Measurements from ENCODE around the gene CRISPLD2. TPM values are rescaled to one million over a fixed set of nuclear protein-coding genes. Genes with fewer than 3 reads are reported as not detected.
A peak's percentile ranks its signal among the peaks of the same experiment; 100 is the strongest.

CRISPLD2 gene
- total and polyA plus RNA-seq, 10 donors, result 7.9 to 271 (median 75.5) TPM

GRCh38 chr16:84919269-84919668, 99.5 kb downstream of the CRISPLD2 start:
- no peak for DNase-seq
- TF ChIP-seq POLR2A (IDR thresholded peaks at IDR 0.05) (no peak), POLR2AphosphoS5 (IDR thresholded peaks at IDR 0.05) (no peak), CTCF (IDR thresholded peaks at IDR 0.05 in 8 of 11, conservative IDR thresholded peaks at IDR 0.05 in 3 of 11) (no peak)
- peaks cover 0 to 40% (median 12%) of the 10 kb centered on the region in 6 donors for H3K4me1 ChIP-seq

GRCh38 chr16:84919708-84920107, 99.9 kb downstream of the CRISPLD2 start:
- Histone ChIP-seq H3K4me3 (no peak overlapping the region), H3K27ac (peak overlapping the region in 1 of 8 donors; percentile 2), H3K4me1 (peaks cover under 1 to 40% (median 12%) of the 10 kb centered on the region in 6 donors), H3K27me3 (replicated peaks in 1 of 7) (peaks cover 0 to 35% (median 0%) of the 10 kb centered on the region in 7 donors), H3K36me3 (no peaks in the 10 kb centered on the region), H3K9me3 (no peaks in the 10 kb centered on the region)
- TF ChIP-seq CTCF (IDR thresholded peaks at IDR 0.05 in 8 of 11, conservative IDR thresholded peaks at IDR 0.05 in 3 of 11) (no peak), POLR2AphosphoS5 (IDR thresholded peaks at IDR 0.05) (no peak), POLR2A (IDR thresholded peaks at IDR 0.05) (no peak)
- WGBS, 5 donors, result 67 to 71% (median 70%) methylated on average over 13 of the region's 13 CpGs
- no peak for DNase-seq
- intact Hi-C loops (cut with DNase I; ENCODE audit: low total_unique reads), result no loop called here

More at GRCh38 chr16:84919269-84919668, 99.5 kb downstream of the CRISPLD2 start:
- no peak overlapping the region for H3K4me3 ChIP-seq
- no peaks in the 10 kb centered on the region for H3K9me3 ChIP-seq
- intact Hi-C loops (cut with DNase I; ENCODE audit: low total_unique reads), result no loop called here
- H3K36me3 ChIP-seq, result no peaks in the 10 kb centered on the region
- peaks cover 0 to 39% (median 0%) of the 10 kb centered on the region in 7 donors for H3K27me3 ChIP-seq (replicated peaks in 1 of 7)
- no peak overlapping the region for H3K27ac ChIP-seq
- 60 to 81% (median 74%) methylated on average over 7 of the region's 7 CpGs for WGBS, 5 donors

- 90 to 98% (median 96%) methylated on average over 8 of the region's 8 CpGs for WGBS, 5 donors
- no peaks in the 10 kb centered on the region for H3K9me3 ChIP-seq
- peak; percentile 51 for DNase-seq
- H3K4me1 ChIP-seq, result peaks cover 0 to 40% (median 18%) of the 10 kb centered on the region in 6 donors
- H3K27ac ChIP-seq, result no peak overlapping the region
- intact Hi-C loops (cut with DNase I; ENCODE audit: low total_unique reads), result no loop called here
- peaks cover 0 to 33% (median 0%) of the 10 kb centered on the region in 7 donors for H3K27me3 ChIP-seq (replicated peaks in 1 of 7)
- no peaks in the 10 kb centered on the region for H3K36me3 ChIP-seq
- no peak for TF ChIP-seq CTCF (IDR thresholded peaks at IDR 0.05 in 8 of 11, conservative IDR thresholded peaks at IDR 0.05 in 3 of 11)
- TF ChIP-seq POLR2A (IDR thresholded peaks at IDR 0.05), result no peak
- no peak for TF ChIP-seq POLR2AphosphoS5 (IDR thresholded peaks at IDR 0.05)
- no peak overlapping the region for H3K4me3 ChIP-seq
Measured at GRCh38 chr16:84920333-84920732, 100.5 kb downstream of the CRISPLD2 start.

GRCh38 chr16:84922351-84923120, 102.8 kb downstream of the CRISPLD2 start:
- 58 to 62% (median 60%) methylated on average over 14 to 19 of the region's 19 CpGs for WGBS, 5 donors

More at GRCh38 chr16:84922351-84923120, 102.8 kb downstream of the CRISPLD2 start:
- peak overlapping the region; percentile 0 to 75 (median 60) for H3K27ac ChIP-seq
- TF ChIP-seq POLR2A (IDR thresholded peaks at IDR 0.05), result no peak
- TF ChIP-seq CTCF (IDR thresholded peaks at IDR 0.05 in 8 of 11, conservative IDR thresholded peaks at IDR 0.05 in 3 of 11), result no peak
- TF ChIP-seq POLR2AphosphoS5 (IDR thresholded peaks at IDR 0.05), result peak; percentile 81 to 82 (median 81)
- DNase-seq, result no peak
- peaks cover 0 to 17% (median 0%) of the 10 kb centered on the region in 7 donors for H3K27me3 ChIP-seq (replicated peaks in 1 of 7)
- H3K36me3 ChIP-seq, result no peaks in the 10 kb centered on the region
- peaks cover 0 to 52% (median 26%) of the 10 kb centered on the region in 6 donors for H3K4me1 ChIP-seq
- no peaks in the 10 kb centered on the region for H3K9me3 ChIP-seq
- intact Hi-C loops (cut with DNase I; ENCODE audit: low total_unique reads), result no loop called here
- H3K4me3 ChIP-seq, result no peak overlapping the region

Measured in spleen (tissue), 11 donors.